ENCODE data around the gene ARL6IP5.

The ARL6IP5 gene

GRCh38 chr3:69084326-69085167 is at the start of gene ARL6IP5:
TSS of gene ARL6IP5 (plus strand) at chr3:69084937. CDS start at chr3:69085048, 111 bp downstream.
- peak; percentile 99 for DNase-seq

- DNase-seq, result no peak
Measured at GRCh38 chr3:69044608-69045007, 40.1 kb upstream of the ARL6IP5 start.

- no peak for DNase-seq
Measured at GRCh38 chr3:69048990-69049389, 35.7 kb upstream of the ARL6IP5 start.

- no peak for DNase-seq
Measured at GRCh38 chr3:69051756-69052471, 32.8 kb upstream of the ARL6IP5 start, which contains the start of gene TMF1. TSS of gene TMF1 (minus strand) at chr3:69052333. CDS start at chr3:69052086, 247 bp downstream.

GRCh38 chr3:69052472-69052898 is 32.3 kb upstream of the ARL6IP5 start:
- DNase-seq, result no peak

GRCh38 chr3:69058180-69058946 is 26.4 kb upstream of the ARL6IP5 start:
- peak; percentile 86 to 87 for DNase-seq

GRCh38 chr3:69058947-69059224 is 25.9 kb upstream of the ARL6IP5 start:
- DNase-seq, result no peak

GRCh38 chr3:69059688-69060087 is 25.0 kb upstream of the ARL6IP5 start:
- no peak for DNase-seq

- no peak for DNase-seq
Measured at GRCh38 chr3:69063636-69064035, 21.1 kb upstream of the ARL6IP5 start.

- DNase-seq, result no peak
Measured at GRCh38 chr3:69065318-69065964, 19.3 kb upstream of the ARL6IP5 start.

- no peak for DNase-seq
Measured at GRCh38 chr3:69066121-69066520, 18.6 kb upstream of the ARL6IP5 start.

GRCh38 chr3:69072928-69073327 is 11.8 kb upstream of the ARL6IP5 start:
- DNase-seq, result no peak

GRCh38 chr3:69079269-69080159 is 5.2 kb upstream of the ARL6IP5 start:
- no peak for DNase-seq

- peak; percentile 86 to 92 for DNase-seq
Measured at GRCh38 chr3:69080233-69080920, 4.4 kb upstream of the ARL6IP5 start, which contains the start of gene UBA3. TSS of gene UBA3 (minus strand) at chr3:69080365. CDS start at chr3:69080353, 12 bp downstream.

GRCh38 chr3:69081583-69082262 is 3.0 kb upstream of the ARL6IP5 start:
- DNase-seq, result no peak

- no peak for DNase-seq
Measured at GRCh38 chr3:69082361-69082760, 2.4 kb upstream of the ARL6IP5 start.

- DNase-seq, result peak; percentile 50 to 54
Measured at GRCh38 chr3:69082805-69083204, 1.9 kb upstream of the ARL6IP5 start.

GRCh38 chr3:69085168-69085832 is 563 bp downstream of the ARL6IP5 start:
- no peak for DNase-seq

- DNase-seq, result peak; percentile 58 to 63
Measured at GRCh38 chr3:69085833-69086722, 1.3 kb downstream of the ARL6IP5 start.

Data from AML-193 (cell line).